Colon (tissue), 2 donors: ENCODE measurements around the gene PPP1R7.

Experiments used
- FAIRE-seq: peaks from 2 replicates; lab custom pipeline; 2012; peaks lifted over from hg19 to GRCh38; lab: Jason Lieb, UNC
- donor health status: control.
- donor health status: control.

The PPP1R7 gene

DNA sequence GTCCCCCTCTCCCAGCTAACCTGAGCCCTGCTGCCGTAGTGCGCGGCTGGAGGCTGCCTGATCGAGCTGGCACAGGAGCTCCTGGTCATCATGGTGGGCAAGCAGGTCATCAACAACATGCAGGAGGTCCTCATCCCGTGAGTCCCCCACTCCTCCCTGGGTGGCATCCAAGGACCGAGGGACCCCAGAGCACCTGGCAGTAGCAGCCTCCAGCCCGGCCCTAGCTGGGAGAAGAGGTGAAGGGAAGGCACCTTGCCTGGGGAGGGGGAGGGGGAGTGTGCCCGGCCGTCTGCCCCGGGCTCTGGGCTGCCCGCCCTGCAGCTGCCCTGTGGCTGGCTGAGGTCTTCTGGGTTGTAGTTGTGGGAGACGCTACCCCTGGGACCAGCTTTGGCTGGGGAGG lies 64.5 kb downstream of the PPP1R7 start:
- FAIRE-seq = no peak

DNA sequence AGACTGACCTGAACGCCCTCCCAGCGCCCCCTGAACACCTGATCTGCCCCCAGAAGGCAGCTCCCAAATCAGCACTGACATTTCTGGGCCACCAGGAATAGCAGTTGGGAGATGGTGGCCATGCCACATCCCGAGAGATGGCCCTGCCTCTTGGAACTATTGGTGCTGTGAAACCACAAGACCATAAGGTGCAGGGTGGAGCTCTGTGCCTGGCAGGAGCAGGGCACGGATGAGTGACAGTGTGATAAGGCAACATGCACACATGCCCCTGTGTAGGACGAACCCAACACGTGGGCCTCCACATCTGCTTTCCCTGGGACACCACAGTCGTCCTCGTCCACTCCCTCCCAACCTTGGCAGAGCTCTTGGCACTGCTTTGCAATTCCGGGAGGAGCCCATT lies 65.2 kb downstream of the PPP1R7 start:
- FAIRE-seq = no peak

DNA sequence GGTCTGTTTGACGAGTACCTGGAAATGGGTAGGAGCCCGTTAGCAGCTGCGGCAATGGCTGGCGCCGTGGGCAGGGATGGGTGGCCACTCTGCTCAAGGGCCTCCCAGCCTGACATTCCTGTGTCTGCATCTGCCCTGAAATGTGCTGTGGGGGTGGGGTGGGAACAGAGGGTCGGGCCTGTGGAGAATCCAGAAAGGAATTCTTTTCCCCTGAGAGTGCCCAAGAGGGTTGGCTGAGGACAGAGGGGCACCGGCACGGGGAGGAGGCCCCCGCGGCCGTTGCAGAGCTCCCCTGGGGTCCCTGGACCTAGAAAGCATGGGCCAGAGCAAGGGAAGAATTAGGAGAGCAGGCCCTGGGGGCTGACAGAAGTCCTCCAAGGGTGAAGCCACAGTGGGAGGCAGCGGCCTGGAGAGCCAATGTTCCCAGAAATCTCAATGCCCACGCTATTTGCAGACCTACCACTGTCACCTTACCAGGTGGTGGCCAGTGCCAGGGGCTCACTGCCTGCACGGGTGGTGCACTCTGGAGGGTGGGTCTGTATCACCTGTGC lies 66.0 kb downstream of the PPP1R7 start:
- FAIRE-seq = no peak

DNA sequence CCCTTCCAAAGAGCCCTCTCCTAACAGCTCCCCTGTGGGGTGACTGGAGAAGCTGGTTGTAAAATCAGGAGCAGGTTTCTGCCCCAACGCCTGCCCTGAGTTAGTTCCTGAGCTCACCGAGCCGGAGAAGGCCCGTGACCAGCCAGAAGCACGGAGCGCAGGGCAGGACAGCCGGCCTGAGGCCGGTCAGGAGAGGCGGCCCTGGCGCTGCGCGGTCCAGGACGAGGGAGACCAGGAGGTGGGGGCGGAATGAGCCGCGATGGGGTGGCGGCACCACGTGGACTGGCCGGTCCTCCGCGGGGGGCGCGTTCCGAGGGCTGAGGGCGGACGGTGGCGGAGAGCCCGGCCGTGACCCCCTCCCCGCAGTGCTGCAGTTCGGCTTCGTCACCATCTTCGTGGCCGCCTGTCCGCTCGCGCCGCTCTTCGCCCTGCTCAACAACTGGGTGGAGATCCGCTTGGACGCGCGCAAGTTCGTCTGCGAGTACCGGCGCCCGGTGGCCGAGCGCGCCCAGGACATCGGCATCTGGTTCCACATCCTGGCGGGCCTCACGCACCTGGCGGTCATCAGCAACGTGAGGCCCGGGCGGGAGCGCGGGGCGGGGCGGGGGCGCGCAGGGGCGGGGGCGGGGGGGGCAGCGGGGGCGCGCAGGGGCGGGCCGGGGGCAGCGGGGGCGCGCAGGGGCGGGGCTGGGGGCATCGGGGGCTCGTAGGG lies 67.2 kb downstream of the PPP1R7 start:
- no peak for FAIRE-seq

DNA sequence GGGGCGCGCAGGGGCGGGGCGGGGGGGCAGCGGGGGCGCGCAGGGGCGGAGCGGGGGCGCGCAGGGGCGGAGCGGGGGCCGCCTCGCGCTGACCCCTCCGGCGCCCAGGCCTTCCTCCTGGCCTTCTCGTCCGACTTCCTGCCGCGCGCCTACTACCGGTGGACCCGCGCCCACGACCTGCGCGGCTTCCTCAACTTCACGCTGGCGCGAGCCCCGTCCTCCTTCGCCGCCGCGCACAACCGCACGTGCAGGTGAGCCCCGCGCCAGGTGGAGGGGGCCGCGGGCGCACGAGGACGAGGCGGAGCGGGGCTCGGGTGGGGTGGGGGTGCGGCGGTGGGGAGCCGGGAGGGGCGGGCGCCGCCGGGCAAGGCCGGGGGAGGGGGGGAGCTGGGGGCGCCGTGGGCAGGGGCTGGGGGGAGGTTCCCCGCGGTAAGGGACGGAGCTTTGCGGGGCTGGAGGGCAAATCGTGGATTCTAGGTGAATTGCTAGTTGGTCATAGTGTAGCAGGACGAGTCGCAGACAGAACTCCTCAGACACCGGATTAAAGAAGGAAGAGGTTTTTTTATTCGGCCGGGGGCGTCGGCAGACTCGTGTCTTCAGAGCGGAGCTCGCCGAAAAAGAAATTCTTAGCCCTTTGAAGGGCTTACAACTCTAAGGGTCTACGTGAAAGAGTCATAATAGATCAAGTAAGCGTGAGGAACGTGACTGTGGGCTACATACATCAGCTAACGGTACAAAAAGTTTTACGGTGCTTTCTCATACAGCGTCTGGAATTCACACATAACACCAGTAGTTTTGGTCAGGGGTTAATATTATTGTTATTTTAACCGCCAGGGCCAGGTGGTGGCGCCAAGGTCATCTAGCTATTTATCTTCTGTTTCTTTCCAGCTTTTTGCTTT lies 68.1 kb downstream of the PPP1R7 start:
- FAIRE-seq = no peak

DNA sequence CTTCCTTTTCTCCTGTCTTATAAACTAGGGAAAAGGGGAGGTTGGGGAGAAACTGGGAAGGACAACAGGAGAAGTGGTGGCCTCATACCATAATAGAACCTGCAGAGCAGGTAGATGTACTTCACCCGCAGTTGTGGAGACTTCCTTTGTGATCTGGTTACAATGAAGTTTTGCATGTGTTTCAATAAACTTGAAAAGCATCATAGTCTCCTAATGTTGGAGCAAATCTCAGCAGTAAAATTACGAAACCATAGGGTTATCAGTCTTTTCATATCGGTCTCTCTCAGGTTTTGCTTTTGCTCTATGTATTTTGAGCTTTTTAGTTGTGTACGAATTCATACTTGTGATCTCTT lies 68.7 kb downstream of the PPP1R7 start:
- FAIRE-seq = no peak

DNA sequence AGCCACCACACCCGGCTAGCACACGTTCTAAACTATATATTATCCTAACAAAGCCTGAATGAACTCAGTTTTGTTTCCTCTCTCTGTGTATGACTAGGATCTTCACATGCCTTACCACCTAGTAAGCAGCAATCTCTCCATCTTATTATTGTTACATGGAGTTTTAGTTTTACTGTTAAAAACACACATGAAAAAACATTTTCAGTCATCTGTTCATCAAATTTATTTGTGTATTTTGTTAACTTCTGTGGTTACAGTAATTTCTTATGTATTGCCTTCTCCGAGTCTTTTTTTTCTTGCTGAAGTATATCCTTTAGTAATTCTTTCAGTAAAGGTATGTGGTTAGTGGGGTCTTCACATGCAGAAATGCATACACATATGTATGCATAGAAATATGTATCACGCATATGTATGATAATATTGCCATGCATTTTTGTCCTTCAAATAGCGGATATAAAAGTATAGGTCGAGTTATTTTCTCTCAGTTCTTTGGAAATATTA lies 69.6 kb downstream of the PPP1R7 start:
- no peak for FAIRE-seq

DNA sequence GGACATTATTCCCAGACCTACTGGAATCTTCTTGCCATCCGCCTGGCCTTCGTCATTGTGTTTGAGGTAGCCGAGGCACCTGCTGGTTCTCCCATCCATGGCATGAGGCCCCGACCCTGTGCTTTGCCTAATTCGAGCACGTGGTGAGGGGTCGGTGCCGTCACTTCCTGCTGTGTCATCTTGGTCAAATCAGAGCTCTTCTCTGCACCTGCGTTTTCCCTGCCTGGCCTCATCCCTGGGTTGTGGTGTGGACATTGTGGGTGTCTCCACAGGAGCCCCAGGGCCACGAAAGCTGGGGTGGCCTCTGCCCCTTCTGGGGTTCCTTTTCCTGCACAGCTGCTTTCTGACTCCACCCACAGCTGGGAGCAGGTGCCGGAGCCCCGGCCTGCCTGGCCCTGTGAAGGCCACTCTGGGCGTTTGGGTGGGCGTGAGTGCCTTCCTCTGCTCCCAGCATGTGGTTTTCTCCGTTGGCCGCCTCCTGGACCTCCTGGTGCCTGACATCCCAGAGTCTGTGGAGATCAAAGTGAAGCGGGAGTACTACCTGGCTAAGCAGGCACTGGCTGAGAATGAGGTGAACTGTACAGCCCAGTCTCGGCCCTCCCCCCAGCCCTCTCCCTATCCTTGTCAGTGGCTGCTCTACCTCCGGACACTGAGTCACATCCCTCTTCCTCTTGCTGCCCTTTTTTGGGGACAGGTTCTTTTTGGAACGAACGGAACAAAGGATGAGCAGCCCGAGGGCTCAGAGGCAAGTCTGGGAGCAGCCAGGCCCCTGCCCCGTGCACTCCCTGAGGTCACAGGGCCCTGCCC lies 73.1 kb downstream of the PPP1R7 start:
- FAIRE-seq = no peak

DNA sequence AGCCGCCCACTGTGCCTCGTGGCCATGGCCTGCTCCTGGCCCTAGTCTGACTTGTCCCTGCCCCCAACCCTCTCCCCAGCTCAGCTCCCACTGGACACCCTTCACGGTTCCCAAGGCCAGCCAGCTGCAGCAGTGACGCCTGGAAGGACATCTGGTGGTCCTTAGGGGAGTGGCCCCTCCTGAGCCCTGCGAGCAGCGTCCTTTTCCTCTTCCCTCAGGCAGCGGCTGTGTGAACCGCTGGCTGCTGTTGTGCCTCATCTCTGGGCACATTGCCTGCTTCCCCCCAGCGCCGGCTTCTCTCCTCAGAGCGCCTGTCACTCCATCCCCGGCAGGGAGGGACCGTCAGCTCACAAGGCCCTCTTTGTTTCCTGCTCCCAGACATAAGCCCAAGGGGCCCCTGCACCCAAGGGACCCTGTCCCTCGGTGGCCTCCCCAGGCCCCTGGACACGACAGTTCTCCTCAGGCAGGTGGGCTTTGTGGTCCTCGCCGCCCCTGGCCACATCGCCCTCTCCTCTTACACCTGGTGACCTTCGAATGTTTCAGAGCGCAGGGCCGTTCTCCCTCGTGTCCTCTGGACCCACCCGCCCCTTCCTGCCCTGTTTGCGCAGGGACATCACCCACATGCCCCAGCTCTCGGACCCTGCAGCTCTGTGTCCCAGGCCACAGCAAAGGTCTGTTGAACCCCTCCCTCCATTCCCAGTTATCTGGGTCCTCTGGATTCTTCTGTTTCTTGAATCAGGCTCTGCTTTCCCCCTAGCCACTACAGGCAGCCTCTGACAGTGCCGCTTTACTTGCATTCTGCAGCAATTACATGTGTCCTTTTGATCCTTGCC lies 74.0 kb downstream of the PPP1R7 start:
- FAIRE-seq = no peak

DNA sequence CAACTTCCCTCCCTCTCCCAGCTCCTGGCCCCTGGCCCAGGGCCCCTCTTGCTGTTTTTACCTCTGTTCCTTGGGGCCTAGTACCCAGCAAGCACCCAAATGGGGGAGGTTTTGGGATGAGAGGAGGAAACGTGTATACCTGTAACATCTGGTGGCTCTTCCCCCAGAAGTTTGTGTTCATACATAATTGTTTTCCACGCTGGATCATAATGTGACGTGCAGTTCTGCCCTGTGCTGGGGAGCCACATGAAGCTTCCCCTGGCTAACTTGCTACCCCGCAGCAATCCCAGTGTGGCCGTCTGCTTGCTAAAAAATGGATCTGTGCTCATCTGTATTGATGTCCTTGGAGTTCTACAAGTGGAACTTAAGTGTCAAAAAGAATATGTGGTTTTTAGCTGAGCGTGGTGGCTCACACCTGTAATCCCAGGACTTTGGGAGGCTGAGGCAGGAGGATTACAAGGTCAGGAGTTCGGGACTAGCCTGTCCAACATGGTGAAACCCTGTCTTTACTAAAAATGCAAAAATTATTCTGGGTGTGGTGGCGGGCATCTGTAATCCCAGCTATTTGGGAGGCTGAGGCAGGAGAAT lies 74.7 kb downstream of the PPP1R7 start:
- no peak for FAIRE-seq

DNA sequence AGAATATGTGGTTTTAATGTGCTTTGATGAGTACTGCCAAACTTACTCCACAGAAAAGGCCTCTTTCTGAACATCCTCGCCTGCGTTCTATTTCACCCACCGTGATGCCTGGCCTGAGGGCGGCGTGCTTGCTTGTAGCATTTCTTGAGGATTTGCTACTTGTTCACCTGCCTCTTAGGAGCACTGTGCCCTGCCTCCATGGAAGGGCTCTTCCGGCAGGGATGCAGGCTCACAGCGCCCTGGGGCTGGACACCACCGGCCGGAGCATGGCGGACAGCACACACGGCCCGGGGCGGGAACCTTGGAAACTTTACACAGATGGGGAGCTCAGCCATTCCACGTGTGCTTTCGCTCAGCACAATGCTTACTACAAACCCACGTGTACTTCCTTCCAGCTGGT lies 75.3 kb downstream of the PPP1R7 start:
- no peak for FAIRE-seq

DNA sequence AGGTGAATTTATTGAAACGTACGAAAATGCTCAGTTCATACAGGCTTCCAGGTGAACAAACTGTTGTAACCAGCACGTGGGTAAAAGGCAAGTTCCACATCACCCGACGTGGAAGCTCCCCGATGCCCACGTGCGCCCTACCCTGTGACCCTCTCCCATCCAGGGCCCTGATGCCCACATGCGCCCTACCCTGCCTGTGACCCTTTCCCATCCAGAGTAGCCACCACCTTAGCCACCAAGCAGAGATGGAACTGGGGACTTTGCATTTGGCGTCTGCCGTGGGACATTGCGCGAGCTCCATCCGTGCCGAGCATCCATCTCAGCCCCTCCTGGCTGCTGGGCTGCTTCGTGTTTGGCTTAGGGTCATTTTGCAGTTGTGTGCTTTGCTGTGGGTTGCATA lies 75.7 kb downstream of the PPP1R7 start:
- no peak for FAIRE-seq

DNA sequence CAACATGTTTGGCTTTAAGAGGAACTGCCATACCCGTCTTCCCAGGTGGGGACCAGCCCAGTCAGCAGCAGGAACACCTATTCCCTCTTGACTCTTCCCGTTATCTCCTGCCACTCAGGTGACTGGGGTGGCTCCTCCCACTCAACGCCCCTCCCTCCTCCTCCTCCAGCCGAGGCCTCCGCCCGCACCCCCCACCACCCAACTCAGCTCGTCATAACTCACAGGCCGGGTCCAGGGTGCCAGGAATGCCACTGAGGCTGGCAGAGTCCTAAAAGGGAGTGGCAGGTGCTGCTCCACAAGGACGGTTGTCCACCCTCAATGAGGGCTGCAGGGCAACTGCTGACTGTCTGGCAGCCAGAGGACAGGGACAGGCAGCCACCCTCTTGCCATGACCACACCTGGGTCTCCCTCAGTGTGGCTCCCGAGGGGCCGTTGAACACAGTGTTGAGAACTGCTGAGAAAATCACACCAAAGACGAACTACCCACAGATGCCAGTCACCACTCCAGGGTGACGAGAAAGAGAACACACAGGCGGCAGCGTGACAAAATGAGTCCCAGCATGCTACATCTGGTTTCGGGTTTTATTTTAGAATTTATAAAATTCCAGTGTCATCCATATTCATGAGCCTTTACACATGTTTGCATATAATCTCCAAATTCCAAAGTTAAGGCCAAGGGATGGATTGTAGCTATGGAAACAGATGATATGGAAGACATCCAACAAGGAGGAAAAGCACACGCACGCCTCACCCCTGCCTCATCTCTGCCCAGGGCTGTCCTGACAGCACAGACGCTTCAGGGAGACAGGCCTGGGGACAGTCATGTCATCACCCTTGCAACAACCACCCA lies 76.7 kb downstream of the PPP1R7 start:
- no peak for FAIRE-seq

DNA sequence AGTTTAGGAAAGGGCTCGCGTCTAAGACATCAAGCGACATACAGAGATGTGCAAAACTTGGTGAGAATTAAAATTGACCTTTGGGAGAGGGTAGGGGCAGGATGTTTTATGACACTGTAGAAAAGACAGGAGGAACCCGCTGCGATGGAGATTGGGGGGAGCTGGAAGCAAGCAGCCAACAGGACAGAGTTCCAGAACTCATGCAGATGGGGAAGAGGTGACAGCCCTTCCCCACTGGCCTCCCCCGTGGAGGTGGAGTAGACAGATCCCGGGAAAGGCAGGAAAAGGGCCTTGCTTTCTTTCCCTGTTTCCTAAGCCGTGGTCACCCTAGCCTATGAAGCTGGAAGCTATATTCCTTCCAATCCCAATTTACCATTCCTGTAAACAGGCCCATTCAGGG lies 77.3 kb downstream of the PPP1R7 start:
- FAIRE-seq = no peak

DNA sequence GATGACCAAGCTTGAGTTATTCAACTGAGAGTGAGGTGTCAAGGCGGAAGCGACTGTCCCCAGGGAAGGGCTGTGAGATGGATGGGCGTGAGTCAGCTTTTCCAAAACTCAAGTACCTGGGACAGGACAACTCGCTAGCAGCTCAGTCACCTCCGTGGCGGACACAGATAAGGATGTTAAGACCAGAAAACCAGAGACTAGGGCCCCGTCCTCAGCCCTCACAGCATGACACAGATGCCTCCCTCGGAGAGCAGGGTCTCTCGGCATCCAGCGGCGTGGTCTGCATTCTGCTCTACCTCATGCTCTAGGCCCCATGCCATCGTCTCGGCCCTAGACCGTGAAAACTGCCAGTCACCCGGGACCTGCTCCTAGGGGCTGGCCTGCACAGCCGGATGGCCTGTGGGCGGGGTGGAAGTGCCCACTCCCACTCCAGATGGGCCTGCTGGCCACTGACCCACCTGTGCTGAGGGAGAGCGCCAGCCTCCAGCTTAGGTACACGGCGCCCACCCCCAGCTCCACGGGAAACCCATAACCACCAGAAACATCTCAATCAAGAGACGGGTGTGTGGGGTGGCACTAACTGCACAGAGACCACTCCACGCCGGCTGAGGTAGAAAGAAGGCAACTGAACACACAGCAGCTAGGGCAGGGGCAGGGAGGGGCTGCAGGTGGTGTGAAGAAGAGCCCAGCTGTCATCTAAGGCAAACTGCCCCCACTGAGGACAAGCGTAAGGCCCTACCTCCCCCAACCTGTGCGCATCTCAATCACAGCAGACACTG lies 78.0 kb downstream of the PPP1R7 start:
- FAIRE-seq = no peak

DNA sequence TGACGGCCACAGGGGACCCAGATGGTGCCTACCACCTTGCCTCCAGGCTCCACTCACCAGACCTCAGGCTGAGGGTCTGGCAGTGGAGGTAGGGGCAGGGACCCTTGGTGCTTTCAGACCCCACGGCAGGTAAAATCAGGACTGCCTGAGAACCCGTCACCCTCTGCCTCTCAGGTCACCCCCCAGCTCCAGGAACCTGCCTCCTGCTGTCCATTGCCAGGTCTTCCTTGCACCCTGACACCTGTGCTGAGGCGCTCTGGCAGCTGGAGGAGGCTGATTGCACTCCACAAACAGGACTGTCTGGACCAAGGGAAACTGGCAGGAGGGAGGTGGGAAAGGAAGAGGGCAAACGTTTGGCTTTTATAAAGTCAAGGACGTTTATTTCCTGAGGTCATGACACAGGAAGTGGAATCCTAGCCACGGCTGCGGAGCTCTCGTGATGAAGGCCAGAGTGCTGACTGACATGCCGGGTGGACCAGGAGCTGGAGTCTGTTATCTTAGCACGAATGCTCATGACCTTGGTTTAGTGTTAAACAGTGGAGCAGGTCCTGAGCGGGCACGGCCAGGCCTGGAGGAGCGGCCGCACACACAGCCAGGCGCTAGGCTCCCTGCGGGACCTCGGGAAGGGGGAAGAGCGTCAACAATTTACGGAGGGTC lies 78.7 kb downstream of the PPP1R7 start:
- no peak for FAIRE-seq

DNA sequence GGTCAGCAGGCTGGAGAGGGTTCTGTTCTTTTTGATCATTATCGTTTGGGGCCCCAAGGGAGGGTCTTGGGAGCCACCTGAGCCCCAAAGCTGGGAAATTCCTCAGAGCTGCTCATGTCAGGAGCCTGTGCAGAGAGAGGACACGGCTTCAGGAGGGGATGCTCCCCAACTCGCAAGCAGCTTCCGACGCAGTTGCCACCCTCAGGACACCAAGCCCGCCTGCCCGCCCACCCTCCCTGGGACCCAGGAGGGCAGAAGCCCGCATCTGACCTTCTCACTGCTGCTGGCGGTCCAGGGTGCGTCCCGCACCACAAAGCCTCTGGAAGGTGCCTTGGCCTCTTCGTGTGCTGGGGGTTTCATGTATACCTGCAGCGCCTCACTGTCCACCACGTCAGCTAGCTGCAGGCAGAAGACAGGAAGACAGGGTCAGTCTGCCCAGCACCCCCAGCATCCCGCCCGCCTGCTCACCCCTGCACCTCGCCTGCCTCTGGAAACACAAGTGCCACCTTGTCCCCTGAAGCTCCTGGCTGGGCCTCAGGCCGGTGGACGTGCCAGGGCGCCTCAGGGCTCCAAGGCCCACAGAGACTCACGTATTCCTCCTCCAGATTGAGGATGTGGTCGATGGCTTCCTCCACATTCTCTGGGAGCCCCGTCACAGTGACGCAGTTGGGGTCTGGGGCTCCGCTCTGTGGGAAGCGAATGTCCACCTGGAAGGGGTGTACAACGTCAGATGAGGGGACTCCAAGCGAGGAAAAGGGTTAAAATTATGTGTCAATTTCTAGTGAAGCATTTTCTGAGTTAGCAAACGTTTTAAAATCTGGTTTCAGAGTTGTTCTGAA lies 79.5 kb downstream of the PPP1R7 start:
- FAIRE-seq = no peak

DNA sequence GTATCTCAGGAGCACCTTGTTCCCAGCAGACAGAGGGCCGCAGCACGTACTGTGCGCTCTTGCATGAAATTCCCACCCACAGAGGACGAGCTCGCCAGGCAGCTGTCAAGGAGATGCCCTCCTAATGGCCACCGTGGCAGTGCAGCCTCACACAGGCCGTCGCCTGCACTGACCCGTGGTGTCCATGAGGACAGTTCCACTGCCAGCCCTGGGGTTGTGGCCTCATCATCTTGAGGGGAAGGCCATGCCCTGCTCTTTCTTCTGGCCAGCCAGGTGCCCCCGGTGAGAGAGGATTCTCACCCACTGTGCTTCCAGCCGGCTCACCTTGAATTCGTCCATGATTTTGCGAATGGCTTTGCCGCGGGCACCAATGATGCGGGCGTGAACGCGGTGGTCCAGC lies 80.2 kb downstream of the PPP1R7 start:
- FAIRE-seq = no peak
